Stomach smooth muscle (tissue), 2 donors: ENCODE measurements around the gene STOML1.

Experiments used
- H3K27ac ChIP-seq: one replicate; pipeline ENCODE4 v1.7.0; 2013; ENCODE audit warnings: mild to moderate bottlenecking, low read length, inconsistent platforms
- H3K27me3 ChIP-seq, 2 donors: one replicate each; pipeline ENCODE4 v1.7.0; 2013; ENCODE audit warnings: low read length in 2 of 2; ENCODE audit not compliant: insufficient read depth in 2 of 2, control insufficient read depth in 1 of 2
- H3K36me3 ChIP-seq, 2 donors: one replicate each; pipeline ENCODE4 v1.7.0; 2013; ENCODE audit warnings: low read length in 2 of 2; ENCODE audit not compliant: control insufficient read depth in 2 of 2, insufficient read depth in 2 of 2
- H3K4me1 ChIP-seq: one replicate; pipeline ENCODE4 v1.7.0; 2013; ENCODE audit warnings: low read length; ENCODE audit not compliant: control insufficient read depth, insufficient read depth
- H3K4me3 ChIP-seq, 2 donors: one replicate each; pipeline ENCODE4 v1.7.0; 2013; ENCODE audit warnings: low read length in 2 of 2
- H3K9ac ChIP-seq, 2 donors: one replicate each; pipeline ENCODE4 v1.7.0; 2013; ENCODE audit warnings: low read length in 2 of 2, mild to moderate bottlenecking in 1 of 2
- H3K9me3 ChIP-seq, 2 donors: one replicate each; pipeline ENCODE4 v1.7.0; 2013; ENCODE audit warnings: low read length in 2 of 2; ENCODE audit not compliant: control insufficient read depth in 2 of 2
- donor health status: healthy.
- donor health status: Pancreatic carcinoma.

The STOML1 gene, protein sequence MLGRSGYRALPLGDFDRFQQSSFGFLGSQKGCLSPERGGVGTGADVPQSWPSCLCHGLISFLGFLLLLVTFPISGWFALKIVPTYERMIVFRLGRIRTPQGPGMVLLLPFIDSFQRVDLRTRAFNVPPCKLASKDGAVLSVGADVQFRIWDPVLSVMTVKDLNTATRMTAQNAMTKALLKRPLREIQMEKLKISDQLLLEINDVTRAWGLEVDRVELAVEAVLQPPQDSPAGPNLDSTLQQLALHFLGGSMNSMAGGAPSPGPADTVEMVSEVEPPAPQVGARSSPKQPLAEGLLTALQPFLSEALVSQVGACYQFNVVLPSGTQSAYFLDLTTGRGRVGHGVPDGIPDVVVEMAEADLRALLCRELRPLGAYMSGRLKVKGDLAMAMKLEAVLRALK

DNA sequence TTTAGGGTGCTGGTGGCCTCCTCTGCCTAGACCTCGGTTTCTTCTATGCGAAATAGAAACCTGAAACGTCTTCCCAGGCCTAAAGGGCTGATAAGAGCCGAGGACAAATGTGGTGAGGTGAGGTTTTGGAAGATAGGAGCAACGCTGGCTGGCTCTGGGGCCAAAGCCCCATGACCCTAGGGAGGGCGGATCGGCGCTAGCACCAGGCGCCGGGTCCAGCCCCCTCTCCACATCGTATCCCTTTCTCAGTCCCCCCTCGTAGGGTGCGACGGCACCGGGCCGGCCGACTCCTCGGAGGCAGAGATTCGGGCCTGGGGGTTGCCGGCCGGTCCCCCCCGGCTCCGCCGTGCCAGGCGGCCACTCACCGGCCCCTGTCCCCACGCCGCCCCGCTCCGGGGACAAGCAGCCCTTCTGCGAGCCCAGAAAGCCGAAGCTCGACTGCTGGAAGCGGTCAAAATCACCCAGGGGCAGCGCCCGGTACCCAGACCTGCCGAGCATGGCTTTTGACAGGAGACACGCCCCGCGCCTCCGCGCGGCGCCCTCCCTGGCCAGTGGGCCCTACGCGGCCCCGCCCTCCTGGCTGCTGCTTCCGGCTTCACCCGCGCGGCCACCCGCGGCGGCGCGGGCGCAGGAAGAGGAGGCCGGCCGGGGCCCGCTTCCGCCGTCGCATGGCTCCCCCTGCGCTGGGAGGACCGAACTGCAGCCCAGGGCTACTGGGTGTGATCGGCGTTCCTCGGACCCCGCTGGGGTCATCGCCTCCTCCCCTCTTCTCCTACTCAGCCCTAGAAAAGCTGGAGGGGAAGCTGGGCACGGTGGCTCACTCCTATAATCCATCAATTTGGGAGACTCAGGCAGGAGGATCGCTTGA, at the start of gene STOML1:
STOML1 (minus strand) TSS at position 570 of the 868 bp plus-strand sequence; CDS start at position 498, 72 bp downstream.
- Histone ChIP-seq H3K27me3 (no peaks in the 10 kb centered on the region), H3K9ac (peak within 1 kb of the TSS; percentile 87 to 91), H3K9me3 (no peaks in the 10 kb centered on the region), H3K27ac (peak within 1 kb of the TSS; percentile 86), H3K4me1 (peaks cover 64% of the 10 kb centered on the region), H3K36me3 (peaks cover 4 to 7% of the 10 kb centered on the region in 2 donors), H3K4me3 (peak within 1 kb of the TSS; percentile 80)

DNA sequence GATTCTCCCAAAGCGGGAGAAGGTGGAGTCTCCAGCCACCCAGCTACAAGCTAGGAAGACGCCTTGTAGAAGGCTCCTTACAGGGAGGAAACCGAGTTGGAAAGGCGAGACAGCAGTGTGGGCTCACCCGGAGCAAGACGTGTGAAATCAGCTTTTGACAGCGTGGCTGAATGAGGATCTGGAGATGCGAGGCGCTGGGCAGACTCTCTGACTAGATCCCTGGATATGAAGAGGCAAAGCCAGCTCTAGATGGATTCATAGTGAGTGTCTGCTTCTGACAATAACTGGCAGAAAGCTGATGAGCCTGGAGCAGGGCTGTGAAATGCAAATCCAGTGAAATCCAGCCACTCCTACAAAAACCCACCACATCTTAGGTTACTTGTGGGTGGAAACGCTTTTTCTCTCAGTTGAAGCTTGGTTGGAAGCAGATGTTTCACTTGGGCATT, 49.2 kb upstream of the STOML1 start:
- Histone ChIP-seq H3K9me3 (no peaks in the 10 kb centered on the region), H3K4me3 (no peak overlapping the region), H3K36me3 (peaks cover 16 to 17% of the 10 kb centered on the region in 2 donors), H3K27ac (peak overlapping the region; percentile 64), H3K9ac (no peak overlapping the region), H3K4me1 (peaks cover 71% of the 10 kb centered on the region), H3K27me3 (no peaks in the 10 kb centered on the region)

DNA sequence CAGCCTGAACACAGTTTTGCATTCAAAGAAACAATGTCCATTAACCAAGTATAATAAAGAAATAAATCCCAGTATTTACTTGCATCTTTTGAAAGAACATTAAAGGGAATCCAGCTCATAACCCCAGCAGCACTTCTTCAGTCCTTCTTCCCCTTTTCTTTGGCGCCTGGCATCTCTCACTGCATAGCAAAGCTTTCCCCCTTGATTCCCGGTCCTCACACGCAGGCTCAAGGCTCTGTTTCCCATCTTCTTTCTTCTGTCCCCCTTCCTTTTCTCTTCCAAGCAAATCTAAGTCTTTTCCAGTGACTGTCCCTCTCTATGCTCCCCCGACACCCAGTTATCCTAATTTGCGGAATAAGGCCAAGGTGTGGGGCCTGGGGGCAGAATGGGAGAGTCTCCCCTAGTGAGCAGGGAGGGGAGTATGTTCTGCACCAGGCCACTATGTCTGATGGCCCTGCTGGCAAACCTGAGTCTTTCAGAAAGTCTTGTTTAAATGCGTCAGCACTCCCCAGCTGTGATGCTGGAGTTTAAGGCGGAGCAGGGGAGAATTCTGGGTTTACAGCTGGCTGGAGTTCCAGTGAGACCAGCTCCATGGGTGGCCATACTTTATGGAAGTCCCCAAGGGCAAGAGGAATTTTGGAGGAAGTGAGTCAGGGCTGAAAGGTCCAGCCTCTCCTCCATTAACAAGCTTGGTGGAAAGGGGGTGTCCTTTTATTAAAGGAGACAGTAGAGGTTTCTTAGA, 48.2 kb upstream of the STOML1 start:
- Histone ChIP-seq H3K36me3 (peaks cover 27% of the 10 kb centered on the region in 2 donors), H3K4me3 (no peak overlapping the region), H3K27ac (peak overlapping the region; percentile 64), H3K27me3 (no peaks in the 10 kb centered on the region), H3K4me1 (peaks cover 75% of the 10 kb centered on the region), H3K9me3 (no peaks in the 10 kb centered on the region), H3K9ac (no peak overlapping the region)

DNA sequence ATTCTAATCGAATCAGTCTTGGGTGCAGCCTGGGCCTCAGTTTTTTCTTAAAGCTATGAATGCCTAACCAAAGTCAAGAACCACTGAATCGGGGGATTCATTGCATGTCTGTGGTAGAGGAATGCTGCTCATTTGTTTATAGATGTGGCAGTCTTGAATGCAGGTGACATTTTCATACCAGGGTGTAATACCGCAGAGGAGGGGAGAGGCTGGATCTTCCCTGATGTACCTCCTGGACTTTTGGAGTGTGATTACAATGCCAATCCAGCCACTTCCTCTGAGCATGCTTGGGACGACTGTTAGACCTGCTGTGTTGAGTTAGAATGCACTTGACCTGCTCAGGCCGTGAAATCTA, 47.5 kb upstream of the STOML1 start:
- Histone ChIP-seq H3K36me3 (peaks cover 26 to 32% of the 10 kb centered on the region in 2 donors), H3K27ac (peak overlapping the region; percentile 64)

DNA sequence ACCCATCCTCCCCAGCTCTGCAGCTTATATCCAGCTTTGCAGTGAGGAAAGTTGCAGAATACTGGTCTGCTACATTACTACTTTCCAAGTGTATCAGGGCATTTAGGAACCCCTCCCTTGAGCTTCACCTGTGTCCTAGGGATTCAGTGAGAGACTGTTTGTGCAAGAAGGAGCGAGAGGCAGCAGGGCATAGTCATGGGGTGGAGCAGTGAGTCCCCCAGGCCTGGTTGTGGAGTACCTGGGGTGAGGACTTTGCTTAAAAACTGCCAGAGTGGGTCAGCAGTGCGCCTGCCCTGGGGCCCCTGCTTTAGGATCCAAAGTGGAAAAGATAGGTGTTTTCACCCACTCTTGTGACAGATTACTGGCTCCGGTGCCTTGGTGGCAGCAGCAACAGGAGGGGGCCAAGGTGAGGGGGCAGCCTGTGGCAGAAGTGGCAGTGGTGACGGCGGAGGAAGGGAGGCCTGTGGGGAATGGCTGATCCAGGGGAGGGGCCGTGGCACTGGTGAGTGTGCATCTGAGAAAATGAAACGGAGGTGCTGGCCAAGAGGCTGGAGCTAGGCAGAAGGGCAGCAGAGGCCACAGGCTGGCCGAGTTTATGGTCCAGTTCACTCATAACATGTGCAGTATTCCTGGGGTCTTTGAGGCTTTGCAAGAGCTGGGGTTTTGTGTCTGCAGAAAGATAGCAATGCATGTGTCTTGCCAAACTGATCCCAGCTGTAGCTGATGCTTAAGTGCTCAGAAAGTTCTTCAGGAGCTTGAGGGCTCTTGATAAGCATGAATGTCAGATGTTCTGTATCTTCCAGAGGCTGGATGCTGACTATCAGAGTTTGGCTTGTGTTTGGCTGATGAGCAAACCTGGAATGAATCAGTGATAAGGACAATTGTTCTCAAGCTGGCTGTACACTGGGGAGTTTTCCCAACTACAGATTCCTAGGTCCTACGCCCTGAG, 46.9 kb upstream of the STOML1 start:
- Histone ChIP-seq H3K9ac (no peak overlapping the region), H3K4me1 (peaks cover 67% of the 10 kb centered on the region), H3K36me3 (peaks cover 31 to 39% of the 10 kb centered on the region in 2 donors), H3K27ac (no peak overlapping the region), H3K4me3 (no peak overlapping the region), H3K27me3 (no peaks in the 10 kb centered on the region), H3K9me3 (no peaks in the 10 kb centered on the region)

More for the DNA sequence above, 47.5 kb upstream of the STOML1 start:
- Histone ChIP-seq H3K4me1 (peaks cover 71% of the 10 kb centered on the region), H3K27me3 (no peaks in the 10 kb centered on the region), H3K9me3 (no peaks in the 10 kb centered on the region), H3K4me3 (no peak overlapping the region), H3K9ac (no peak overlapping the region)

DNA sequence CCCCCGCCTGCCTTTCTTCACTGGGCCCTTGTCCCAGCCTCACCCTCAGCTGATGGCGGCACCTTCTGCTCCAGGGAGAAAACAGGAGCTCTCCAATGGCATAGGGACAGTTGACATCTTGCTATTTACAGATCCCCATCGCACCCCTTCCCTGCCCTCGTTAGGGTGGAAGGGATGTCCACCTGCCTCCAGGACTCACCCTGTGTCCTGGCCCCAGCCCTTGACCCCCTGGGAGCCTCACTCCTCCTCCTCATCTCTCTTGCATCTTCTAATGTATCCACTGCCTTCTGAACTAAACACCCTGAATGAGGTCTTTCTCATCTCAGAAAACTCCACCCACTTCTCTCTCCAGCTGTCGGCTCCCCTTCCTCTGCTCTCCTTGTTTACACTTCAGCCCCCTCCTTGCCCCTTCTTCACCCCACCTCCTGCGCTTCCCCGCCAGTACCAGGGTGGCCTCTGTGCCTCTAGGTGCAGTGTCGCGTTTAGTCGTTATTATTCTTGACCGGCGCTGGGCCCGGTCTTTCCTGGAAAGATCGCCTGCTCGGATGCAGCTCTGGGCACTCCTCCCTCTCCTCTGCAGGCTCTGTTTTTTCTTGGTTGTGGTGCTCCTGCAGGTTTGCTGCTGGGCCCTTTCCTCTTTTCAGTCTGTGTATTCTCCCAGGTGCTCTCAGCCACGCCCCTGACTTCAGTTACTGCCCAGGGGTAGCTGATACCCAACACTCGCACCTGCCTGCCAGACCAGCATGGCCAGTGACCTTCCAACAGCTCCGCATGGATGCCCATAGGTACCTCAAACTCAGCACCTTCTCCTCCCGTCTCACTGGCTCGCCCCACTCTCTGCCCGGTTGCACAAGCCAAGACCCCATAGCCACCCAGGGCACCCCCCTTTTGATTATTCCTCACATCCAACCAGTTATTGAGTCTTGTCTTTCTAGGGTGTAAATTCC, 45.3 kb upstream of the STOML1 start:
- Histone ChIP-seq H3K27ac (no peak overlapping the region), H3K9ac (peak overlapping the region in 1 of 2 donors; percentile 21), H3K36me3 (peaks cover 35 to 48% of the 10 kb centered on the region in 2 donors), H3K4me1 (peaks cover 60% of the 10 kb centered on the region), H3K4me3 (no peak overlapping the region), H3K9me3 (no peaks in the 10 kb centered on the region), H3K27me3 (no peaks in the 10 kb centered on the region)

DNA sequence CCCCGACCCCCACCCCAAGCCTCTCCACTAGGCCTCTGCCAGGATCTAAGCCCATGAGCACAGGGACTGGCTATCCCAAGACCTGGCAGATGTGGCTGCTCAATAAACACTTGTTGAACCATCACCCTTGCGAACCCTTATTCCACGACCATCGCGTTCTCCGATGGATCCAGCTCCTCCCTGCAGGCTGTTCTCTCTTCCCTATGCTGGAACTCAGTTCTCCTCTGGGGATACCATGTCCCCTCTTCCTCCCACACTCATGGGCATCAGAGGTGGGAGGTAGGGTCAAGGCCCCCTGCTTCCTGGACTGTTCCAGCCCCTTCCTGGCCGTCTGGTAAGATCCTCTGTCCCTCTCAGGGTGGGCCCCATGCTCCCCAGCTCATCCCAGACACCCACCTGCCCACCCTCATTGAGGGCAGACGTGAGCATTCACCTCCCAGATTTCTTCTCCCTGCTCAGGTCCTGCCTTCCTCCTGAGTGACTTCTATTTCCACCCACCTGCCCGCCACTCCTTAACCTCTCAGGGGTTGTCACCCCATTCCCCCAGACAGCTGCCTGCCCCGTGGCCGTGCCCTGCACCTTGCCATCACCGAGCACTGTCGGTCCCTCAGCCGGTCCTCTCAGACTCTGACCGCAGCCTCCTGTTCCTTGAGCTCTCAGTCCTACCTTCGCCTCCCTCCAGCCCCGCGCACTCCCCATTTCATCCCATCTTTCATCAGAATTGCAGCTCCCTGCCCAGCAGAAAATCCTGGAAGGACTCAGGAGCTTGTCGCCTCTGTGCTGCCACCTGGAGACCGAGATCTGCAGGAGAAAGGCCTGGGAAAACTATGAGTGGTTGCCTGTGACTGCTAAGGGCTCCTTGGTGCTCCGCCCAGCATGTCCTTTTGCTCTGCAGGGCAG, 44.4 kb upstream of the STOML1 start:
- no peaks in the 10 kb centered on the region for H3K9me3 ChIP-seq
- peaks cover 51% of the 10 kb centered on the region for H3K4me1 ChIP-seq
- H3K4me3 ChIP-seq = peak overlapping the region in 1 of 2 donors; percentile 10
- H3K27ac ChIP-seq = no peak overlapping the region
- peaks cover 34 to 47% of the 10 kb centered on the region in 2 donors for H3K36me3 ChIP-seq
- H3K27me3 ChIP-seq = no peaks in the 10 kb centered on the region
- peak overlapping the region in 1 of 2 donors; percentile 21 for H3K9ac ChIP-seq

DNA sequence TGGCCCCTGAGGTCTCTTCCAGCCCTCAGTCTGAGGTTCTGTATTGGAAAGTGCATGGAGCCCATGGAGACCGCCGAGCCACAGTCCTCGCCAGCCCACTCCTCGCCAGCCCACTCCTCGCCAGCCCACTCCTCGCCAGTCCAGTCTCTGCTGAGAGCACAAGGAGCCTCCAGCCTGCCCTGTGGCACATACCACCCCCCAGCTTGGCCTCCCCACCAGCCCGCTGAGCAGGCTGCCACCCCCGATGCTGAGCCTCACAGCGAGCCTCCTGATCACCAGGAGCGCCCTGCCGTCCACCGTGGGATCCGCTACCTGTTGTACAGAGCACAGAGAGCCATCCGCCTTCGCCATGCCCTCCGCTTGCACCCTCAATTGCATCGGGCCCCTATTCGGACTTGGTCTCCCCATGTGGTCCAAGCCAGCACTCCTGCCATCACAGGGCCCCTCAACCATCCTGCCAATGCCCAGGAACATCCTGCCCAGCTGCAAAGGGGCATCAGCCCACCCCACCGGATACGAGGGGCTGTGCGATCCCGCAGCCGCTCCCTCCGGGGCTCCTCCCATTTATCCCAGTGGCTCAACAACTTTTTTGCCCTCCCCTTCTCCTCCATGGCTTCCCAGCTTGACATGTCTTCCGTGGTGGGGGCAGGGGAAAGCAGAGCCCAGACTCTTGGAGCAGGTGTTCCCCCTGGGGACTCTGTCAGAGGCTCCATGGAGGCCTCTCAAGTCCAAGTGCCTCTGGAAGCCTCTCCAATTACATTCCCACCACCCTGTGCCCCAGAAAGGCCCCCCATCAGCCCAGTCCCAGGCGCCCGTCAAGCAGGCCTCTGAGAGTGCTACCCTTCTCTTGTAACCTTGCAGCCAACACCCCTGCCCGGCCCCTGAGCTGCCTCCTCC, 43.3 kb upstream of the STOML1 start:
- H3K36me3 ChIP-seq = peaks cover 34 to 40% of the 10 kb centered on the region in 2 donors
- H3K27me3 ChIP-seq = no peaks in the 10 kb centered on the region
- no peaks in the 10 kb centered on the region for H3K9me3 ChIP-seq
- H3K9ac ChIP-seq = no peak overlapping the region
- peaks cover 40% of the 10 kb centered on the region for H3K4me1 ChIP-seq
- H3K4me3 ChIP-seq = no peak overlapping the region
- H3K27ac ChIP-seq = no peak overlapping the region
